K562 (cell line): ENCODE results near the gene HCAR3. TPM values are rescaled to one million over a fixed set of nuclear protein-coding genes. Genes with fewer than 3 reads are reported as not detected.
A peak's percentile ranks its signal among the peaks of the same experiment; 100 is the strongest.

Experiments used
- ATAC-seq: fragments of 200-7000 bp; cut with Tn5 transposase; 3 replicates; pipeline ENCODE4 v1.9.1; 2020; ENCODE audit warnings: moderate library complexity
- BruUV-seq: library from RNA; stranded (reverse); fragments of 400-500 nt; replicated peaks from 2 replicates; lab custom pipeline; 2021; lab: Mats Ljungman, UMichigan
- CTCF ChIA-PET: fragments of 300-600 bp; formaldehyde crosslinking; extraction: SDS; loops from one replicate; lab custom pipeline; 2021; ENCODE audit warnings: low intra/inter-chr PET ratio; lab: Yijun Ruan, JAX
- POLR2A ChIA-PET: fragments of 300-600, 350-650 bp; sonication (Branson Sonifier 250); formaldehyde crosslinking; extraction: SDS; loops from one replicate; lab custom pipeline; 2021; ENCODE audit warnings: antibody characterized with exemption, inconsistent platforms; lab: Yijun Ruan, JAX
- DNase-seq, 4 experiments: peaks; one replicate each; pipeline versions ENCODE4 v3.0.0 to v3.0.0-alpha.2; 2011 to 2018; ENCODE audit warnings: low spot score in 3 of 4, mixed read lengths in 3 of 4; ENCODE audit errors: extremely low read depth in 1 of 4
- FAIRE-seq: peaks from 2 replicates; lab custom pipeline; 2011; peaks lifted over from hg19 to GRCh38; lab: Jason Lieb, UNC
- H2AFZ ChIP-seq: 2 replicates; pipeline ENCODE4 v1.6.0; 2011; ENCODE audit warnings: low read depth, low read length, control low read depth, inconsistent platforms
- H3K27ac ChIP-seq: fragments of 200-600 bp; 3 replicates; pipeline ENCODE4 v1.8.0; 2011; ENCODE audit warnings: low read depth, mild to moderate bottlenecking, control low read depth, inconsistent platforms, low read length, moderate library complexity, mixed read lengths; ENCODE audit errors: extremely low read depth
- H3K27me3 ChIP-seq, 2 experiments: fragments of 300-600 bp in 1 of 2; 2 replicates in 1 of 2; 3 replicates in 1 of 2; pipeline versions ENCODE4 v1.6.0 to v1.8.0; 2011; ENCODE audit warnings: inconsistent platforms in 2 of 2, low read length in 2 of 2, mild to moderate bottlenecking in 1 of 2, mixed read lengths in 1 of 2, moderate library complexity in 1 of 2; ENCODE audit not compliant: control insufficient read depth in 2 of 2, insufficient read depth in 2 of 2
- H3K36me3 ChIP-seq: fragments of 300-600 bp; 3 replicates; pipeline ENCODE4 v1.8.0; 2011; ENCODE audit warnings: mild to moderate bottlenecking, low read length, inconsistent platforms; ENCODE audit not compliant: control insufficient read depth, insufficient read depth
- H3K4me1 ChIP-seq, 2 experiments: fragments of 200-600 bp in 1 of 2; replicated peaks in 1 of 2; 2 replicates in 1 of 2; 3 replicates in 1 of 2; pipeline versions ENCODE4 v1.5.1 to v1.8.0; 2011; ENCODE audit warnings: inconsistent platforms in 2 of 2, low read length in 2 of 2, mild to moderate bottlenecking in 1 of 2, mixed read lengths in 1 of 2, moderate library complexity in 1 of 2; ENCODE audit not compliant: control insufficient read depth in 2 of 2, insufficient read depth in 2 of 2
- H3K4me2 ChIP-seq: 2 replicates; pipeline ENCODE4 v1.6.1; 2011; ENCODE audit warnings: low read length, control low read depth, inconsistent platforms, mixed read lengths; ENCODE audit not compliant: insufficient read depth
- H3K4me3 ChIP-seq: fragments of 200-600 bp; sonication (generic), shearing (Covaris generic); 2 replicates; pipeline ENCODE4 v1.5.1; 2016; ENCODE audit warnings: control low read depth, inconsistent platforms
- H3K79me2 ChIP-seq: fragments of 200-600 bp; 3 replicates; pipeline ENCODE4 v1.8.0; 2011; ENCODE audit warnings: low read length, inconsistent platforms; ENCODE audit not compliant: control insufficient read depth, insufficient read depth
- H3K9ac ChIP-seq, 2 experiments: 2 replicates each; pipeline versions ENCODE4 v1.6.0 to v1.6.1; 2011; ENCODE audit warnings: low read depth in 2 of 2, low read length in 2 of 2, control low read depth in 1 of 2, inconsistent platforms in 1 of 2, mild to moderate bottlenecking in 1 of 2, mixed read lengths in 1 of 2; ENCODE audit not compliant: insufficient read depth in 1 of 2
- H3K9me1 ChIP-seq: one replicate; pipeline ENCODE4 v1.6.0; 2011; ENCODE audit warnings: inconsistent platforms, mild to moderate bottlenecking, low read length, moderate library complexity; ENCODE audit not compliant: control insufficient read depth, insufficient read depth
- H3K9me3 ChIP-seq: replicated peaks from 2 replicates; pipeline ENCODE4 v1.5.1; 2011; ENCODE audit warnings: low read depth, low read length, inconsistent platforms; ENCODE audit not compliant: control insufficient read depth, insufficient read depth
- H4K20me1 ChIP-seq: replicated peaks from 2 replicates; pipeline ENCODE4 v1.6.1; 2011; ENCODE audit warnings: low read length, inconsistent platforms, mixed read lengths; ENCODE audit not compliant: control insufficient read depth, insufficient read depth
- ATF6 ChIP-seq: sonication (generic); formaldehyde crosslinking; IDR thresholded peaks from 2 replicates; pipeline ENCODE4 v1.4.0; 2020; ENCODE audit warnings: mild to moderate bottlenecking, missing genetic modification reagents
- CBX5 ChIP-seq: IDR thresholded peaks from 2 replicates; pipeline ENCODE4 v1.6.1; 2014; ENCODE audit warnings: low read depth, borderline replicate concordance
- CHD1 ChIP-seq: fragments of 200-600 bp; sonication (generic); IDR thresholded peaks from one replicate; pipeline ENCODE4 v1.6.1; 2012; ENCODE audit warnings: mild to moderate bottlenecking, moderate library complexity, low read length, inconsistent platforms
- ELF4 ChIP-seq: fragments of 450-650 bp; formaldehyde crosslinking; IDR thresholded peaks from 2 replicates; pipeline ENCODE4 v1.4.0; 2022; ENCODE audit warnings: missing genetic modification characterization
- JUN ChIP-seq, 2 experiments: sonication (generic) in 1 of 2; formaldehyde crosslinking in 1 of 2; IDR thresholded peaks; 2 replicates each; pipeline versions ENCODE4 v1.6.1 to v1.8.0; 2012 to 2022; ENCODE audit warnings: borderline replicate concordance in 2 of 2, mild to moderate bottlenecking in 2 of 2, improper control_type of control experiment in 1 of 2, low read depth in 1 of 2, low read length in 1 of 2, missing genetic modification reagents in 1 of 2
- PHB ChIP-seq: fragments of 250-450 bp; sonication (Bioruptor Pico); IDR thresholded peaks from 2 replicates; pipeline ENCODE4 v1.5.0; 2021
- PURB ChIP-seq: sonication (generic); formaldehyde crosslinking; IDR thresholded peaks from 2 replicates; pipeline ENCODE4 v1.9.0; 2021; ENCODE audit warnings: low read depth, mild to moderate bottlenecking, missing genetic modification reagents
- SMARCE1 ChIP-seq: fragments of 450-650 bp; IDR thresholded peaks from 2 replicates; pipeline ENCODE4 v1.7.1; 2016; ENCODE audit warnings: mild to moderate bottlenecking
- SNRNP70 ChIP-seq: fragments of 200-400 bp; formaldehyde crosslinking; optimal IDR thresholded peaks from 2 replicates; pipeline ENCODE3; 2017; ENCODE audit warnings: low read depth, low read length
- TCF15 ChIP-seq: fragments of 250-450 bp; sonication (Bioruptor Pico); IDR thresholded peaks from 2 replicates; pipeline ENCODE4 v1.8.0; 2022; ENCODE audit warnings: moderate library complexity, mild to moderate bottlenecking, inconsistent platforms
- XRCC3 ChIP-seq: fragments of 450-650 bp; IDR thresholded peaks from 2 replicates; pipeline ENCODE4 v1.6.1; 2017; ENCODE audit warnings: mild to moderate bottlenecking, moderate library complexity
- ZBTB5 ChIP-seq: fragments of 450-650 bp; IDR thresholded peaks from 2 replicates; pipeline ENCODE4 v1.6.1; 2017; ENCODE audit warnings: antibody characterized with exemption
- ZHX1 ChIP-seq: fragments of 150-350 bp; conservative IDR thresholded peaks from 2 replicates; pipeline ENCODE4 v1.6.1; 2014; ENCODE audit warnings: low read length
- ZNF197 ChIP-seq: fragments of 200-800 bp; sonication (Bioruptor generic); IDR thresholded peaks from 2 replicates; pipeline ENCODE4 v1.6.1; 2016; ENCODE audit warnings: low read depth, missing genetic modification characterization, missing compliant biosample characterization
- ZNF347 ChIP-seq: fragments of 450-650 bp; formaldehyde crosslinking; IDR thresholded peaks from 2 replicates; pipeline ENCODE4 v1.4.0; 2020; ENCODE audit warnings: low read depth, mild to moderate bottlenecking, moderate library complexity
- ZNF384 ChIP-seq: IDR thresholded peaks from 2 replicates; pipeline ENCODE4 v1.6.1; 2012; ENCODE audit warnings: low read depth, low read length, improper control_type of control experiment
- WGBS: fragments of 100-300 bp; shearing (Covaris generic); methylation state at CpG from one replicate; pipeline ENCODE4 v1.1.6; 2016; ENCODE audit warnings: low coverage, mixed read lengths; ENCODE audit not compliant: insufficient coverage; ENCODE audit errors: missing lambda C conversion rate; 5-methylcytosine and 5-hydroxymethylcytosine counted together
- in situ Hi-C: fragments of 300-500 bp; cut with MboI; formaldehyde crosslinking; loops from 4 replicates; pipeline ENCODE4 v1.15.0; 2018; ENCODE audit warnings: inconsistent platforms, mixed read lengths
- intact Hi-C: fragments of 100-400 bp; cut with micrococcal nuclease; formaldehyde crosslinking; loops from 2 replicates; pipeline ENCODE4 v1.14.2; 2022
- polyA plus RNA-seq, 8 experiments: library from polyadenylated mRNA; depleted of rRNA in 4 of 8; stranded (reverse) in 5 of 8; unstranded in 3 of 8; fragments of >200 nt; fragmentation: Nextera tagmentation in 2 of 8; fragmentation: Illumina TruSeq in 1 of 8; extraction: Ambion mirVana in 2 of 8; extraction: Trizol in 1 of 8; gene quantifications; 2 replicates each; pipeline versions ENCODE4 v1.2.1 to v1.2.3, GENCODE V29; 2011 to 2014; ENCODE audit warnings: inconsistent platforms in 1 of 8, missing spikeins in 1 of 8
- total RNA-seq, 7 experiments: library from RNA; depleted of rRNA in 6 of 7; stranded (reverse); fragments of >200 nt in 6 of 7; fragmentation: Illumina TruSeq in 2 of 7; extraction: Trizol in 2 of 7; gene quantifications; 2 replicates each; pipeline versions ENCODE4 v1.2.1 to v1.2.3, GENCODE V29; 2011 to 2021; ENCODE audit warnings: low replicate concordance in 1 of 7

Gene HCAR3
- total and polyA plus RNA-seq, 9 of the 15 experiments (the other 6 are each of a cell fraction or from before 2014, with no cell fraction given): not detected

- Histone ChIP-seq H3K9ac (peak overlapping the region; percentile 97 to 98), H4K20me1 (no peaks in the 10 kb centered on the region; the same call in 1 of the 2 replicates), H3K9me1 (no peaks in the 10 kb centered on the region), H2AFZ (peak overlapping the region; percentile 93), H3K27me3 (no peaks in the 10 kb centered on the region), H3K4me3 (peak overlapping the region; percentile 77), H3K79me2 (peaks cover 46% of the 10 kb centered on the region), H3K27ac (peak overlapping the region; percentile 87), H3K9me3 (no peaks in the 10 kb centered on the region), H3K4me2 (peak overlapping the region; percentile 99), H3K36me3 (peaks cover 46% of the 10 kb centered on the region), H3K4me1 (peaks cover 31 to 33% of the 10 kb centered on the region in 2 experiments; a peak in 4 of 5 replicates)
- in situ Hi-C loops: loop anchor here (5.0 kb wide), 1 partner anchor 116 kb away; no protein-coding TSS in a partner anchor
- FAIRE-seq (no peak), DNase-seq (no peak), ATAC-seq (peak; percentile 6)
- 0% methylated on average over 5 of the region's 5 CpGs for WGBS
- intact Hi-C loops: loop anchor here (10.0 kb wide), 1 partner anchor 358 kb away; no protein-coding TSS in a partner anchor
- CTCF ChIA-PET: interaction anchor here (1.4 to 4.1 kb wide), 2 partner anchors 114 to 116 kb away, joined by 5 to 61 read pairs; no protein-coding TSS in a partner anchor
- BruUV-seq: no TSS peak
- POLR2A ChIA-PET: interaction anchor here (0.5 to 1.6 kb wide), 7 partner anchors 9 to 550 kb away, joined by 3 to 6 read pairs (median 3); partner anchors contain the start of gene B3GNT4
- no peak for TF ChIP-seq TCF15 (CRISPR knock-in tag)
- no peak for TF ChIP-seq ZBTB5
- TF ChIP-seq ATF6 (CRISPR knock-in tag): no peak; the same call in 1 of the 2 replicates
- no peak for TF ChIP-seq CBX5
- TF ChIP-seq ZNF347 (CRISPR knock-in tag): no peak
- TF ChIP-seq ELF4: peak; percentile 42; the same call in 1 of the 2 replicates
- no peak for TF ChIP-seq ZNF197 (CRISPR knock-in tag)
- TF ChIP-seq SMARCE1: peak; percentile 51; the same call in 1 of the 2 replicates
- TF ChIP-seq PURB (CRISPR knock-in tag): no peak
- no peak for TF ChIP-seq JUN (IDR thresholded peaks at IDR 0.05; ENCODE audit: borderline replicate concordance, low read depth, low read length)
- no peak for TF ChIP-seq JUN (CRISPR knock-in tag; IDR thresholded peaks at IDR 0.05; ENCODE audit: borderline replicate concordance)
- no peak for TF ChIP-seq XRCC3
- peak; percentile 50 for TF ChIP-seq CHD1
- TF ChIP-seq ZHX1: 0 out of 2 replicates have a peak, but pooled peaks have one; percentile 3
- TF ChIP-seq ZNF384: no peak
- no peak for TF ChIP-seq PHB (CRISPR knock-in tag)
- TF ChIP-seq SNRNP70: no peak
Measured at GRCh38 chr12:122753319-122753650, 36.7 kb upstream of the HCAR3 start.
